BLaER1 treated with 17β-estradiol and CSF1 and Interleukin-3, amounts not matched to agents 10 nM and 100 nM (cell line): ENCODE results near the gene DKKL1.
"Not testable (repeated sequence)": the region's sequence is repeated elsewhere in the genome, so short reads cannot be mapped to it uniquely, and the experiment has no call there.

Experiments
- H3K27ac ChIP-seq, 11 experiments: shearing (Covaris generic); formaldehyde crosslinking; 2 replicates each; pipeline ENCODE4 v1.8.1; 2022
- H3K27me3 ChIP-seq, 11 experiments: shearing (Covaris generic); formaldehyde crosslinking; 2 replicates each; pipeline ENCODE4 v1.8.1; 2022
- H3K36me3 ChIP-seq, 11 experiments: shearing (Covaris generic); formaldehyde crosslinking; 2 replicates each; pipeline ENCODE4 v1.8.1; 2022
- H3K4me1 ChIP-seq, 10 experiments: shearing (Covaris generic); formaldehyde crosslinking; 2 replicates each; pipeline ENCODE4 v1.8.1; 2022
- H3K4me2 ChIP-seq, 11 experiments: shearing (Covaris generic); formaldehyde crosslinking; 2 replicates each; pipeline ENCODE4 v1.8.1; 2022
- H3K4me3 ChIP-seq, 10 experiments: shearing (Covaris generic); formaldehyde crosslinking; 2 replicates each; pipeline ENCODE4 v1.8.1; 2022
- H3K9ac ChIP-seq, 11 experiments: shearing (Covaris generic); formaldehyde crosslinking; 2 replicates each; pipeline ENCODE4 v1.8.1; 2022
- H3K9me3 ChIP-seq, 11 experiments: shearing (Covaris generic); formaldehyde crosslinking; replicated peaks in 1 of 11; 2 replicates each; pipeline ENCODE4 v1.8.1; 2022
- H4K20me1 ChIP-seq, 11 experiments: shearing (Covaris generic); formaldehyde crosslinking; 2 replicates each; pipeline ENCODE4 v1.8.1; 2022
- Cebpa-rat ChIP-seq, 11 experiments: shearing (Covaris generic); IDR thresholded peaks; 2 replicates each; pipeline ENCODE4 v1.8.1; 2022

The DKKL1 gene

GRCh38 chr19:49362048-49362928, 1.4 kb upstream of the DKKL1 start, which contains the start of gene TEAD2:
Gene TEAD2 (minus strand): TSS chr19:49362416. CDS start chr19:49360075, 2,341 bp downstream.
- TF ChIP-seq Cebpa-rat (IDR thresholded peaks at IDR 0.05), result no peak
- Histone ChIP-seq H3K27me3 (peaks cover 53 to 80% (median 67%) of the 10 kb centered on the region in 11 experiments), H3K4me1 (peaks cover 0 to 2% (median 0%) of the 10 kb centered on the region in 10 experiments; a peak in 2 of 20 replicates), H3K36me3 (no peaks in the 10 kb centered on the region), H3K9me3 (peaks cover 8 to 12% (median 10%) of the 10 kb centered on the region in 11 experiments; a peak in 20 of 22 replicates), H3K9ac (no peak within 1 kb of the TSS), H3K27ac (no peak within 1 kb of the TSS), H3K4me2 (no peak within 1 kb of the TSS), H3K4me3 (peak within 1 kb of the TSS in 2 of 10 experiments; percentile 8 to 12; a peak in 1 of 20 replicates), H4K20me1 (no peaks in the 10 kb centered on the region; a peak in 1 of 22 replicates)

GRCh38 chr19:49362929-49363267, 779 bp upstream of the DKKL1 start:
- Histone ChIP-seq H3K4me2 (no peak overlapping the region), H4K20me1 (no peaks in the 10 kb centered on the region; a peak in 1 of 22 replicates)

GRCh38 chr19:49364083-49364737, 533 bp downstream of the DKKL1 start:
- Histone ChIP-seq H3K4me3 (no peak overlapping the region), H3K27me3 (peaks cover 53 to 68% (median 63%) of the 10 kb centered on the region in 11 experiments), H3K36me3 (0 out of 22 replicates have a peak, but pooled peaks cover 0 to 2% (median 0%) of the 10 kb centered on the region in 11 experiments), H3K4me2 (no peak overlapping the region), H3K4me1 (no peaks in the 10 kb centered on the region; a peak in 1 of 20 replicates), H4K20me1 (no peaks in the 10 kb centered on the region; a peak in 1 of 22 replicates), H3K9me3 (peaks cover 23 to 30% (median 25%) of the 10 kb centered on the region in 11 experiments), H3K9ac (no peak overlapping the region), H3K27ac (no peak overlapping the region)
- no peak for TF ChIP-seq Cebpa-rat (IDR thresholded peaks at IDR 0.05)

More at GRCh38 chr19:49362929-49363267, 779 bp upstream of the DKKL1 start:
- H3K27me3 ChIP-seq, result peaks cover 53 to 77% (median 67%) of the 10 kb centered on the region in 11 experiments
- TF ChIP-seq Cebpa-rat (IDR thresholded peaks at IDR 0.05), result no peak
- H3K9ac ChIP-seq, result no peak overlapping the region
- H3K27ac ChIP-seq, result no peak overlapping the region
- peaks cover 10 to 17% (median 12%) of the 10 kb centered on the region in 11 experiments; a peak in 21 of 22 replicates for H3K9me3 ChIP-seq
- no peaks in the 10 kb centered on the region for H3K36me3 ChIP-seq
- no peaks in the 10 kb centered on the region; a peak in 1 of 20 replicates for H3K4me1 ChIP-seq
- peak overlapping the region in 2 of 10 experiments; percentile 8 to 12; a peak in 1 of 20 replicates for H3K4me3 ChIP-seq

DNA sequence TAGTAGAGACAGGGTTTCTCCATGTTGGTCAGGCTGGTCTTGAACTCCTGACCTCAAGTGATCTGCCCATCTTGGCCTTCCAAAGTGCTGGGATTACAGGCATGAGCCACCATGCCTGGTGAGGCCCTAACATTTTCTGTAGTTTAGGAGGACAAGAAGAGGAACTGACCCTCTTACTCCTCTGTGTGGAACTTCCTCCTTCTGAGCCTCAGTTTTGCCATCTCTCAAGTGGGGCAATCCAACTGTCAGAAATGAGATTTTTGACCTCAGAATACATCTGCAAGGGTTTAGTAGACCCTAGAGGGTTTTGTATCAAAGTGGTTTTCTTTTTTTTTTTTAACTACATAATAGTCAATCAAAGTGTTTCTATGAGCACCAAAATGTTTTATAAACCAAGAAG, 2.4 kb downstream of the DKKL1 start:
- Histone ChIP-seq H3K4me3 (no peak overlapping the region), H3K4me2 (no peak overlapping the region), H4K20me1 (no peaks in the 10 kb centered on the region; a peak in 1 of 22 replicates), H3K4me1 (no peaks in the 10 kb centered on the region; a peak in 1 of 20 replicates), H3K36me3 (peaks cover 0 to 9% (median 0%) of the 10 kb centered on the region in 11 experiments; a peak in 2 of 22 replicates), H3K27me3 (peaks cover 34 to 51% (median 44%) of the 10 kb centered on the region in 11 experiments), H3K9ac (no peak overlapping the region), H3K9me3 (peaks cover 38 to 49% (median 44%) of the 10 kb centered on the region in 11 experiments), H3K27ac (no peak overlapping the region)
- no peak for TF ChIP-seq Cebpa-rat (IDR thresholded peaks at IDR 0.05)

DNA sequence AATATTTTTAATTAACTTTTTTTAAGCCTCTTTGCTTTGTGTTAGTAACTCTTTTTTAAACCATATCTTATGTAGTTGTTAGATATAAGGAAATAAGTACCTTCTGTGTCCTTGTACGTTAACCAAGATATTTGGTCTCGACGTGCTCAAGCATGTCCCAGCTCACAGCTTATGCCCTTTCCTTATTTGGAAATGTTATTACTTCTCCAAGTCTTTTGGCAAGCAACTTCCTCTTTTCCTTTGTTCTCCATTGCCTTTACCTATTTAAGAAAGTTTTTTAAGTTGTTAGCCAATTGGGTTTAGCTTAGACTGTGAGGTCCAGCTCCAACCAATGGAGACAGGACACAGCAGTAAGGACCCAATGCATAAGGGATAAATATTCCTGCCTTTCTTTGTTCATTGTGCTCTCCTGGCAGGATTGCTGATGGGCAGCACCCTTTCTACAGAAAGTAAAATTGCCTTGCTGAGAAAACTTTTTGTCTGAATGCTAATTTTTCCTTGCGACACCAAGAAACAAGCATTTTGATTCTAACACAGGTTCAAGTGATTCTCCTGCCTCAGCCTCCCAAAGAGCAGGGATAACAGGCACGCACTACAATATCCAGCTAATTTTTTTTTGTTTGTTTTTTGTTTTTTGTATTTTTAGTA, 5.2 kb downstream of the DKKL1 start:
- H3K27ac ChIP-seq, result no peak overlapping the region
- no peak for TF ChIP-seq Cebpa-rat (IDR thresholded peaks at IDR 0.05)
- H3K27me3 ChIP-seq, result peaks cover 6 to 23% (median 17%) of the 10 kb centered on the region in 11 experiments
- H3K4me2 ChIP-seq, result no peak overlapping the region
- peaks cover 30 to 45% (median 35%) of the 10 kb centered on the region in 11 experiments for H3K9me3 ChIP-seq
- H3K4me1 ChIP-seq, result peaks cover 0 to 7% (median 6%) of the 10 kb centered on the region in 10 experiments; a peak in 12 of 20 replicates
- H3K4me3 ChIP-seq, result peak overlapping the region in 1 of 10 experiments; percentile 21; a peak in 1 of 20 replicates
- no peaks in the 10 kb centered on the region; a peak in 1 of 22 replicates for H4K20me1 ChIP-seq
- no peak overlapping the region for H3K9ac ChIP-seq
- peaks cover 0 to 9% (median 0%) of the 10 kb centered on the region in 11 experiments; a peak in 2 of 22 replicates for H3K36me3 ChIP-seq

DNA sequence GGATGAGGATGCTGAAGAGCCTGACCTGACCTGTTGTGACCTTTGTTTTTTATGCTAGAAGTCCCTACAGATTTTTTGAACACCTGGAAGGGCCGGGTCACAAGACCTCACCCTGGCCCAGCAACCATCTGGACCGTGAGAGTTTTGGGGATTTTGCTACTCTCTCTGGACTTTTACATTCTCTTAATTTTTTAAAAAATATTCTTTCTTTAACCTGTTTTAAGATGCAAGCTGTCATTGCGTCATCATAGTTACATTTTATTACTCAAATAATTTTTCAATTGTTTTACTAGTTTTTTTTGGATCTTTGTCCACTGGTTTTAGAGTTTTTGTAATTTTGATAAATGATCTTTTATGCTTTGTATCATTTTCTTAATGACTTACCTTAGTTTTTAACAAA, 7.5 kb downstream of the DKKL1 start:
- Histone ChIP-seq H3K4me3 (no peak overlapping the region), H3K27me3 (peaks cover 0 to 4% (median 0%) of the 10 kb centered on the region in 11 experiments; a peak in 1 of 22 replicates), H4K20me1 (no peaks in the 10 kb centered on the region), H3K9me3 (peaks cover 30 to 43% (median 34%) of the 10 kb centered on the region in 11 experiments), H3K36me3 (peaks cover 0 to 9% (median 0%) of the 10 kb centered on the region in 11 experiments; a peak in 2 of 22 replicates), H3K9ac (no peak overlapping the region), H3K4me1 (peaks cover 0 to 20% (median 12%) of the 10 kb centered on the region in 10 experiments; a peak in 13 of 20 replicates), H3K27ac (no peak overlapping the region), H3K4me2 (no peak overlapping the region)
- TF ChIP-seq Cebpa-rat (IDR thresholded peaks at IDR 0.05), result peak in 1 of 11 experiments; percentile 69; a peak in 2 of 22 replicates

- Histone ChIP-seq H3K9me3 (peaks cover 26 to 36% (median 30%) of the 10 kb centered on the region in 11 experiments), H3K4me1 (peaks cover 0 to 20% (median 12%) of the 10 kb centered on the region in 10 experiments; a peak in 13 of 20 replicates), H3K4me2 (peak overlapping the region in 8 of 11 experiments; percentile 8 to 68 (median 43); a peak in 12 of 22 replicates)
- H3K27ac ChIP-seq, H3K9ac ChIP-seq, H3K36me3 ChIP-seq, H4K20me1 ChIP-seq, H3K27me3 ChIP-seq, H3K4me3 ChIP-seq: not testable (repeated sequence)
Observed at GRCh38 chr19:49373174-49373573, 9.5 kb downstream of the DKKL1 start.
